Peyer's patch (tissue), 4 donors: ENCODE data around the gene NFS1. TPM values are rescaled to one million over a fixed set of nuclear protein-coding genes. Genes with fewer than 3 reads are reported as not detected.

Experiments used
- DNase-seq, 3 donors: peaks; one replicate each; pipeline ENCODE4 v3.0.0-alpha.2; 2017 to 2019
- H3K27ac ChIP-seq, 4 donors: fragments of 200-600 bp; sonication (generic); one replicate each; pipeline ENCODE4 v1.5.1; 2016 to 2019
- H3K27me3 ChIP-seq, 2 donors: fragments of 200-600 bp; sonication (generic); one replicate each; pipeline ENCODE4 v1.5.1; 2019
- H3K36me3 ChIP-seq, 3 donors: fragments of 200-600 bp; sonication (generic); one replicate each; pipeline ENCODE4 v1.5.1; 2016 to 2019
- H3K4me1 ChIP-seq, 4 donors: fragments of 200-600 bp; sonication (generic); one replicate each; pipeline ENCODE4 v1.5.1; 2016 to 2019
- H3K4me3 ChIP-seq, 4 donors: fragments of 200-600 bp; sonication (generic); 1 replicate in 3 of 4; 2 replicates in 1 of 4; pipeline ENCODE4 v1.5.1; 2016 to 2019; ENCODE audit warnings: mild to moderate bottlenecking in 1 of 4
- H3K9me3 ChIP-seq, 4 donors: fragments of 200-600 bp; sonication (generic); one replicate each; pipeline ENCODE4 v1.5.1; 2016 to 2019; ENCODE audit warnings: mild to moderate bottlenecking in 1 of 4
- CTCF ChIP-seq, 6 experiments: fragments of 450-650 bp in 4 of 6; fragments of 200-600 bp in 2 of 6; sonication (generic) in 1 of 6; IDR thresholded peaks; one replicate each; pipeline ENCODE4 v1.5.1; 2017 to 2019; ENCODE audit warnings: antibody characterized with exemption in 6 of 6, mild to moderate bottlenecking in 3 of 6, moderate library complexity in 1 of 6
- POLR2A ChIP-seq, 2 donors: fragments of 450-650 bp; IDR thresholded peaks; one replicate each; pipeline ENCODE4 v1.5.1; 2017; ENCODE audit warnings: antibody characterized with exemption in 2 of 2, mild to moderate bottlenecking in 2 of 2, moderate library complexity in 2 of 2
- total RNA-seq, 4 donors: library from RNA; depleted of rRNA; stranded (reverse); fragments of >200 nt; gene quantifications; one replicate each; pipeline ENCODE4 v1.1.0, GENCODE V29; 2016

The NFS1 gene
- total RNA-seq, 4 donors from 2014 or later, result 29.2 to 62.2 (median 41.4) TPM

GRCh38 chr20:35640724-35641123, 58.4 kb downstream of the NFS1 start:
- no peak for DNase-seq
- Histone ChIP-seq H3K36me3 (no peaks in the 10 kb centered on the region), H3K9me3 (no peaks in the 10 kb centered on the region), H3K4me3 (no peak overlapping the region), H3K4me1 (peaks cover 0 to 5% (median 0%) of the 10 kb centered on the region in 4 donors), H3K27me3 (no peaks in the 10 kb centered on the region), H3K27ac (no peak overlapping the region)
- TF ChIP-seq CTCF (IDR thresholded peaks at IDR 0.05) (no peak), POLR2A (IDR thresholded peaks at IDR 0.05) (no peak)

GRCh38 chr20:35638751-35639150, 60.4 kb downstream of the NFS1 start:
- no peak for DNase-seq
- Histone ChIP-seq H3K27me3 (no peaks in the 10 kb centered on the region), H3K4me1 (peaks cover 0 to 5% (median 0%) of the 10 kb centered on the region in 4 donors), H3K27ac (no peak overlapping the region), H3K36me3 (no peaks in the 10 kb centered on the region), H3K9me3 (no peaks in the 10 kb centered on the region), H3K4me3 (no peak overlapping the region)
- TF ChIP-seq CTCF (IDR thresholded peaks at IDR 0.05), result no peak
- no peak for TF ChIP-seq POLR2A (IDR thresholded peaks at IDR 0.05)

- peaks cover 0 to 5% (median 0%) of the 10 kb centered on the region in 4 donors for H3K4me1 ChIP-seq
- DNase-seq, result no peak
- no peak overlapping the region for H3K4me3 ChIP-seq
- H3K36me3 ChIP-seq, result peaks cover 0 to 5% (median 0%) of the 10 kb centered on the region in 3 donors
- no peak for TF ChIP-seq CTCF (IDR thresholded peaks at IDR 0.05)
- no peak for TF ChIP-seq POLR2A (IDR thresholded peaks at IDR 0.05)
- no peaks in the 10 kb centered on the region for H3K9me3 ChIP-seq
- H3K27ac ChIP-seq, result no peak overlapping the region
- no peaks in the 10 kb centered on the region for H3K27me3 ChIP-seq
Measured at GRCh38 chr20:35637276-35637675, 61.9 kb downstream of the NFS1 start.

GRCh38 chr20:35636095-35636494, 63.1 kb downstream of the NFS1 start:
- Histone ChIP-seq H3K27ac (no peak overlapping the region), H3K36me3 (peaks cover 0 to 17% (median 0%) of the 10 kb centered on the region in 3 donors), H3K27me3 (no peaks in the 10 kb centered on the region), H3K9me3 (no peaks in the 10 kb centered on the region), H3K4me3 (no peak overlapping the region), H3K4me1 (peaks cover 0 to 5% (median 0%) of the 10 kb centered on the region in 4 donors)
- TF ChIP-seq POLR2A (IDR thresholded peaks at IDR 0.05), result no peak
- TF ChIP-seq CTCF (IDR thresholded peaks at IDR 0.05), result no peak
- no peak for DNase-seq

- H3K4me3 ChIP-seq, result no peak overlapping the region
- peaks cover 0 to 5% (median 0%) of the 10 kb centered on the region in 4 donors for H3K4me1 ChIP-seq
- H3K9me3 ChIP-seq, result no peaks in the 10 kb centered on the region
- no peak overlapping the region for H3K27ac ChIP-seq
- TF ChIP-seq POLR2A (IDR thresholded peaks at IDR 0.05) (no peak), CTCF (IDR thresholded peaks at IDR 0.05) (no peak)
- H3K36me3 ChIP-seq, result peaks cover 0 to 21% (median 0%) of the 10 kb centered on the region in 3 donors
- DNase-seq, result no peak
- no peaks in the 10 kb centered on the region for H3K27me3 ChIP-seq
Measured at GRCh38 chr20:35635652-35636051, 63.5 kb downstream of the NFS1 start.
